Stimulated activated naive CD8-positive, alpha-beta T cell treated with anti-CD3 and anti-CD28 coated beads, Interleukin-15, amount 100 ng/mL, for 72 hours (primary cell): ENCODE results near the gene SPAM1.
"Not testable (repeated sequence)": the region's sequence is repeated elsewhere in the genome, so short reads cannot be mapped to it uniquely, and the experiment has no call there.

Experiments
- ATAC-seq: fragments of 150-1000 bp; cut with Tn5 transposase; 2 replicates; pipeline ENCODE4 v1.10.0; 2021; ENCODE audit warnings: mild to moderate bottlenecking, moderate library complexity
- DNase-seq, 2 donors: peaks; one replicate each; pipeline ENCODE4 v3.0.0; 2021 to 2022
- H3K27ac Mint-ChIP-seq, 2 donors: one replicate each; pipeline ENCODE4 v1.8.0; 2022; ENCODE audit warnings: mild to moderate bottlenecking in 2 of 2, mixed read lengths in 2 of 2, moderate library complexity in 2 of 2
- H3K27me3 Mint-ChIP-seq: one replicate; pipeline ENCODE4 v1.8.0; 2022; ENCODE audit warnings: mixed read lengths
- H3K4me1 Mint-ChIP-seq: one replicate; pipeline ENCODE4 v1.8.0; 2022; ENCODE audit warnings: mild to moderate bottlenecking, mixed read lengths
- H3K4me3 Mint-ChIP-seq, 2 donors: one replicate each; pipeline ENCODE4 v1.8.0; 2022; ENCODE audit warnings: mild to moderate bottlenecking in 2 of 2, mixed read lengths in 2 of 2, moderate library complexity in 1 of 2
- H3K9me3 Mint-ChIP-seq, 2 donors: one replicate each; pipeline ENCODE4 v1.8.0; 2022; ENCODE audit warnings: mixed read lengths in 2 of 2

SPAM1 gene

GRCh38 chr7:123924941-123925340, at the start of gene SPAM1:
Gene SPAM1 (plus strand): TSS chr7:123925241. CDS start chr7:123953571, 28,330 bp downstream.
- peaks cover 0 to 3% of the 10 kb centered on the region in 2 donors for H3K9me3 Mint-ChIP-seq
- H3K4me3 Mint-ChIP-seq: no peak within 1 kb of the TSS
- H3K4me1 Mint-ChIP-seq: no peaks in the 10 kb centered on the region
- ATAC-seq (no peak), DNase-seq (no peak)
- no peak within 1 kb of the TSS for H3K27ac Mint-ChIP-seq
- H3K27me3 Mint-ChIP-seq: peaks cover 27% of the 10 kb centered on the region

GRCh38 chr7:123876557-123877256, 48.3 kb upstream of the SPAM1 start:
- no peak overlapping the region for H3K4me3 Mint-ChIP-seq
- no peak overlapping the region for H3K27ac Mint-ChIP-seq
- H3K9me3 Mint-ChIP-seq: no peaks in the 10 kb centered on the region
- H3K27me3 Mint-ChIP-seq: peaks cover 5% of the 10 kb centered on the region
- no peaks in the 10 kb centered on the region for H3K4me1 Mint-ChIP-seq
- DNase-seq: no peak
- no peak for ATAC-seq

- Mint-ChIP-seq H3K4me1 (no peaks in the 10 kb centered on the region), H3K27ac (no peak overlapping the region), H3K4me3 (no peak overlapping the region), H3K27me3 (peaks cover 4% of the 10 kb centered on the region), H3K9me3 (no peaks in the 10 kb centered on the region)
- no peak for DNase-seq
- no peak for ATAC-seq
These were observed 45.4 kb upstream of the SPAM1 start for GRCh38 chr7:123879628-123880027.

- DNase-seq (no peak), ATAC-seq (no peak)
- no peaks in the 10 kb centered on the region for H3K4me1 Mint-ChIP-seq
- H3K27ac Mint-ChIP-seq: no peak overlapping the region
- no peaks in the 10 kb centered on the region for H3K9me3 Mint-ChIP-seq
- peaks cover 6% of the 10 kb centered on the region for H3K27me3 Mint-ChIP-seq
- H3K4me3 Mint-ChIP-seq: no peak overlapping the region
These were observed 43.7 kb upstream of the SPAM1 start for GRCh38 chr7:123881300-123881699.

GRCh38 chr7:123883154-123883553, 41.9 kb upstream of the SPAM1 start:
- no peak for ATAC-seq
- no peak overlapping the region for H3K4me3 Mint-ChIP-seq

GRCh38 chr7:123888192-123888591, 36.8 kb upstream of the SPAM1 start:
- DNase-seq (no peak), ATAC-seq (no peak)
- H3K27me3 Mint-ChIP-seq: peaks cover 14% of the 10 kb centered on the region
- no peak overlapping the region for H3K4me3 Mint-ChIP-seq
- H3K4me1 Mint-ChIP-seq: no peaks in the 10 kb centered on the region
- no peak overlapping the region for H3K27ac Mint-ChIP-seq
- H3K9me3 Mint-ChIP-seq: peaks cover 0 to 11% of the 10 kb centered on the region in 2 donors

More at GRCh38 chr7:123883154-123883553, 41.9 kb upstream of the SPAM1 start:
- H3K9me3 Mint-ChIP-seq: no peaks in the 10 kb centered on the region
- DNase-seq: no peak
- no peak overlapping the region for H3K27ac Mint-ChIP-seq
- H3K27me3 Mint-ChIP-seq: peaks cover 6% of the 10 kb centered on the region
- H3K4me1 Mint-ChIP-seq: no peaks in the 10 kb centered on the region

- H3K4me3 Mint-ChIP-seq, DNase-seq, ATAC-seq, H3K4me1 Mint-ChIP-seq, H3K27ac Mint-ChIP-seq: not testable (repeated sequence)
- Mint-ChIP-seq H3K27me3 (peaks cover 16% of the 10 kb centered on the region), H3K9me3 (peaks cover 5 to 32% of the 10 kb centered on the region in 2 donors)
These were observed 30.3 kb upstream of the SPAM1 start for GRCh38 chr7:123894753-123895152.

GRCh38 chr7:123901101-123901500, 23.9 kb upstream of the SPAM1 start:
- Mint-ChIP-seq H3K4me1 (no peaks in the 10 kb centered on the region), H3K27me3 (no peaks in the 10 kb centered on the region), H3K27ac (no peak overlapping the region), H3K4me3 (no peak overlapping the region), H3K9me3 (peaks cover 3 to 7% of the 10 kb centered on the region in 2 donors)
- ATAC-seq (no peak), DNase-seq (no peak)

GRCh38 chr7:123905714-123906113, 19.3 kb upstream of the SPAM1 start:
- H3K4me3 Mint-ChIP-seq: no peak overlapping the region
- DNase-seq: no peak
- no peak overlapping the region for H3K27ac Mint-ChIP-seq
- peaks cover 6 to 8% of the 10 kb centered on the region in 2 donors for H3K9me3 Mint-ChIP-seq
- no peak for ATAC-seq
- H3K4me1 Mint-ChIP-seq: no peaks in the 10 kb centered on the region
- H3K27me3 Mint-ChIP-seq: no peaks in the 10 kb centered on the region

- no peaks in the 10 kb centered on the region for H3K4me1 Mint-ChIP-seq
- no peak overlapping the region for H3K4me3 Mint-ChIP-seq
- no peak overlapping the region for H3K27ac Mint-ChIP-seq
- no peaks in the 10 kb centered on the region for H3K9me3 Mint-ChIP-seq
- no peak for DNase-seq
- no peak for ATAC-seq
- no peaks in the 10 kb centered on the region for H3K27me3 Mint-ChIP-seq
These were observed 8.8 kb upstream of the SPAM1 start for GRCh38 chr7:123916240-123916724.

- H3K27me3 Mint-ChIP-seq: no peaks in the 10 kb centered on the region
- H3K4me3 Mint-ChIP-seq: no peak overlapping the region
- H3K9me3 Mint-ChIP-seq: no peaks in the 10 kb centered on the region
- no peak overlapping the region for H3K27ac Mint-ChIP-seq
- H3K4me1 Mint-ChIP-seq: no peaks in the 10 kb centered on the region
- ATAC-seq (no peak), DNase-seq (no peak)
These were observed 7.2 kb upstream of the SPAM1 start for GRCh38 chr7:123917878-123918277.

GRCh38 chr7:123918309-123918708, 6.7 kb upstream of the SPAM1 start:
- ATAC-seq (no peak), DNase-seq (no peak)
- H3K27ac Mint-ChIP-seq: no peak overlapping the region
- H3K4me3 Mint-ChIP-seq: no peak overlapping the region
- no peaks in the 10 kb centered on the region for H3K4me1 Mint-ChIP-seq
- no peaks in the 10 kb centered on the region for H3K27me3 Mint-ChIP-seq
- H3K9me3 Mint-ChIP-seq: no peaks in the 10 kb centered on the region

GRCh38 chr7:123923599-123923998, 1.4 kb upstream of the SPAM1 start:
- Mint-ChIP-seq H3K9me3 (peaks cover 0 to 3% of the 10 kb centered on the region in 2 donors), H3K27me3 (peaks cover 27% of the 10 kb centered on the region), H3K4me1 (no peaks in the 10 kb centered on the region), H3K27ac (no peak overlapping the region), H3K4me3 (no peak overlapping the region)
- ATAC-seq (no peak), DNase-seq (no peak)

GRCh38 chr7:123929107-123929506, 4.1 kb downstream of the SPAM1 start:
- DNase-seq (no peak), ATAC-seq (no peak)
- Mint-ChIP-seq H3K9me3 (peaks cover 0 to 3% of the 10 kb centered on the region in 2 donors), H3K4me1 (no peaks in the 10 kb centered on the region), H3K27me3 (peaks cover 27% of the 10 kb centered on the region), H3K4me3 (no peak overlapping the region), H3K27ac (no peak overlapping the region)

GRCh38 chr7:123929655-123930054, 4.6 kb downstream of the SPAM1 start:
- ATAC-seq (no peak), DNase-seq (no peak)
- no peak overlapping the region for H3K4me3 Mint-ChIP-seq
- peaks cover 23% of the 10 kb centered on the region for H3K27me3 Mint-ChIP-seq
- H3K27ac Mint-ChIP-seq: no peak overlapping the region
- no peaks in the 10 kb centered on the region for H3K4me1 Mint-ChIP-seq
- H3K9me3 Mint-ChIP-seq: peaks cover 0 to 2% of the 10 kb centered on the region in 2 donors

GRCh38 chr7:123935436-123936381, 10.7 kb downstream of the SPAM1 start:
- Mint-ChIP-seq H3K4me1 (no peaks in the 10 kb centered on the region), H3K27me3 (peaks cover 6% of the 10 kb centered on the region), H3K9me3 (peaks cover 5 to 7% of the 10 kb centered on the region in 2 donors), H3K4me3 (no peak overlapping the region), H3K27ac (no peak overlapping the region)
- no peak for ATAC-seq
- DNase-seq: no peak
